HepG2 (cell line): Measurements from ENCODE around the gene ENO3. TPM values are rescaled to one million over a fixed set of nuclear protein-coding genes. Genes with fewer than 3 reads are reported as not detected.

Experiments used
- MEF2D ChIP-seq: sonication (generic); formaldehyde crosslinking; IDR thresholded peaks from 2 replicates; pipeline ENCODE4 v1.5.1; 2020; ENCODE audit warnings: mild to moderate bottlenecking, missing genetic modification reagents
- MEIS2 ChIP-seq: sonication (generic); formaldehyde crosslinking; IDR thresholded peaks from 2 replicates; pipeline ENCODE4 v1.9.0; 2021; ENCODE audit warnings: mild to moderate bottlenecking, missing genetic modification reagents
- NBN ChIP-seq: fragments of 450-650 bp; conservative IDR thresholded peaks from 2 replicates; pipeline ENCODE4 v1.6.1; 2017
- ZFP36 ChIP-seq: fragments of 150-350 bp; IDR thresholded peaks from 2 replicates; pipeline ENCODE4 v1.6.1; 2018; ENCODE audit warnings: borderline replicate concordance, low read length, low read depth; ENCODE audit not compliant: partially characterized antibody
- ZFP36L1 ChIP-seq: sonication (generic); formaldehyde crosslinking; IDR thresholded peaks from 2 replicates; pipeline ENCODE4 v1.8.0; 2022; ENCODE audit warnings: mild to moderate bottlenecking, missing genetic modification reagents, moderate library complexity
- ZSCAN31 ChIP-seq: sonication (generic); formaldehyde crosslinking; IDR thresholded peaks from 2 replicates; pipeline ENCODE4 v1.5.0; 2020; ENCODE audit warnings: low read depth, mild to moderate bottlenecking, missing genetic modification reagents
- polyA plus RNA-seq, 8 experiments: library from polyadenylated mRNA; depleted of rRNA in 3 of 8; stranded (reverse) in 7 of 8; unstranded in 1 of 8; fragments of >200 nt; fragmentation: Illumina TruSeq in 4 of 8; extraction: Trizol in 4 of 8; gene quantifications; 2 replicates each; pipeline versions ENCODE4 v1.2.1 to v1.2.3, GENCODE V29; 2011 to 2016; ENCODE audit warnings: low read depth in 4 of 8, missing spikeins in 1 of 8, mixed read lengths in 1 of 8; ENCODE audit not compliant: insufficient read depth in 1 of 8
- total RNA-seq, 5 experiments: library from RNA; depleted of rRNA; stranded (reverse); fragments of >200 nt; fragmentation: Illumina TruSeq; extraction: Trizol; gene quantifications; 2 replicates each; pipeline ENCODE4 v1.2.3, GENCODE V29; 2016; ENCODE audit warnings: low read depth in 1 of 5
- TF ChIP-seq, protein P1 (sequence below): sonication (generic); formaldehyde crosslinking; IDR thresholded peaks from 2 replicates; pipeline ENCODE4 v1.4.0; 2020; ENCODE audit warnings: missing genetic modification reagents
- TF ChIP-seq, protein P2 (sequence below): sonication (generic); formaldehyde crosslinking; IDR thresholded peaks from 2 replicates; pipeline ENCODE4 v1.9.0; 2021; ENCODE audit warnings: missing genetic modification reagents, borderline replicate concordance
- TF ChIP-seq, protein P3 (sequence below): sonication (generic); formaldehyde crosslinking; IDR thresholded peaks from 2 replicates; pipeline ENCODE4 v1.4.0; 2020; ENCODE audit warnings: missing genetic modification reagents

The ENO3 gene
- total and polyA plus RNA-seq, 2 of the 13 experiments (the other 11 are each of a cell fraction or from before 2014, with no cell fraction given), result 59.8 to 69.8 TPM

DNA sequence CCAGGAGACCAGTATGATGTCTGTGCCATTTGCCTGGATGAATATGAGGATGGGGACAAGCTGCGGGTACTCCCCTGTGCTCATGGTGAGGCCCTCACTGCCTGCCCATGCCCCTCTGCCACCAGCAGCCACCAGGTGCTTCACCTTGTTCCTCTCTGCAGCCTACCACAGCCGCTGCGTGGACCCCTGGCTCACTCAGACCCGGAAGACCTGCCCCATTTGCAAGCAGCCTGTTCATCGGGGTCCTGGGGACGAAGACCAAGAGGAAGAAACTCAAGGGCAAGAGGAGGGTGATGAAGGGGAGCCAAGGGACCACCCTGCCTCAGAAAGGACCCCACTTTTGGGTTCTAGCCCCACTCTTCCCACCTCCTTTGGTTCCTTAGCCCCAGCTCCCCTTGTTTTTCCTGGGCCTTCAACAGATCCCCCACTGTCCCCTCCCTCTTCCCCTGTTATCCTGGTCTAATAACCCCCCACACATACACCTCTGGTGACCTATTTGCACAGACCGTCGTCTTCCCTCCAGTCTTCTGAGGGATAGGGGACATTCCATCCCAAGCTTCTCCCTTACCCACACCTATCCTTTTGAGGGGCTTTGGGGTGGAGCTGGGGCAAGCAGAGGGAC is 6.3 kb upstream of the ENO3 start (continued):
- TF ChIP-seq, protein P1, sequence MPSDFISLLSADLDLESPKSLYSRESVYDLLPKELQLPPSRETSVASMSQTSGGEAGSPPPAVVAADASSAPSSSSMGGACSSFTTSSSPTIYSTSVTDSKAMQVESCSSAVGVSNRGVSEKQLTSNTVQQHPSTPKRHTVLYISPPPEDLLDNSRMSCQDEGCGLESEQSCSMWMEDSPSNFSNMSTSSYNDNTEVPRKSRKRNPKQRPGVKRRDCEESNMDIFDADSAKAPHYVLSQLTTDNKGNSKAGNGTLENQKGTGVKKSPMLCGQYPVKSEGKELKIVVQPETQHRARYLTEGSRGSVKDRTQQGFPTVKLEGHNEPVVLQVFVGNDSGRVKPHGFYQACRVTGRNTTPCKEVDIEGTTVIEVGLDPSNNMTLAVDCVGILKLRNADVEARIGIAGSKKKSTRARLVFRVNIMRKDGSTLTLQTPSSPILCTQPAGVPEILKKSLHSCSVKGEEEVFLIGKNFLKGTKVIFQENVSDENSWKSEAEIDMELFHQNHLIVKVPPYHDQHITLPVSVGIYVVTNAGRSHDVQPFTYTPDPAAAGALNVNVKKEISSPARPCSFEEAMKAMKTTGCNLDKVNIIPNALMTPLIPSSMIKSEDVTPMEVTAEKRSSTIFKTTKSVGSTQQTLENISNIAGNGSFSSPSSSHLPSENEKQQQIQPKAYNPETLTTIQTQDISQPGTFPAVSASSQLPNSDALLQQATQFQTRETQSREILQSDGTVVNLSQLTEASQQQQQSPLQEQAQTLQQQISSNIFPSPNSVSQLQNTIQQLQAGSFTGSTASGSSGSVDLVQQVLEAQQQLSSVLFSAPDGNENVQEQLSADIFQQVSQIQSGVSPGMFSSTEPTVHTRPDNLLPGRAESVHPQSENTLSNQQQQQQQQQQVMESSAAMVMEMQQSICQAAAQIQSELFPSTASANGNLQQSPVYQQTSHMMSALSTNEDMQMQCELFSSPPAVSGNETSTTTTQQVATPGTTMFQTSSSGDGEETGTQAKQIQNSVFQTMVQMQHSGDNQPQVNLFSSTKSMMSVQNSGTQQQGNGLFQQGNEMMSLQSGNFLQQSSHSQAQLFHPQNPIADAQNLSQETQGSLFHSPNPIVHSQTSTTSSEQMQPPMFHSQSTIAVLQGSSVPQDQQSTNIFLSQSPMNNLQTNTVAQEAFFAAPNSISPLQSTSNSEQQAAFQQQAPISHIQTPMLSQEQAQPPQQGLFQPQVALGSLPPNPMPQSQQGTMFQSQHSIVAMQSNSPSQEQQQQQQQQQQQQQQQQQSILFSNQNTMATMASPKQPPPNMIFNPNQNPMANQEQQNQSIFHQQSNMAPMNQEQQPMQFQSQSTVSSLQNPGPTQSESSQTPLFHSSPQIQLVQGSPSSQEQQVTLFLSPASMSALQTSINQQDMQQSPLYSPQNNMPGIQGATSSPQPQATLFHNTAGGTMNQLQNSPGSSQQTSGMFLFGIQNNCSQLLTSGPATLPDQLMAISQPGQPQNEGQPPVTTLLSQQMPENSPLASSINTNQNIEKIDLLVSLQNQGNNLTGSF (CRISPR knock-in tag), result no peak
- TF ChIP-seq, protein P2, sequence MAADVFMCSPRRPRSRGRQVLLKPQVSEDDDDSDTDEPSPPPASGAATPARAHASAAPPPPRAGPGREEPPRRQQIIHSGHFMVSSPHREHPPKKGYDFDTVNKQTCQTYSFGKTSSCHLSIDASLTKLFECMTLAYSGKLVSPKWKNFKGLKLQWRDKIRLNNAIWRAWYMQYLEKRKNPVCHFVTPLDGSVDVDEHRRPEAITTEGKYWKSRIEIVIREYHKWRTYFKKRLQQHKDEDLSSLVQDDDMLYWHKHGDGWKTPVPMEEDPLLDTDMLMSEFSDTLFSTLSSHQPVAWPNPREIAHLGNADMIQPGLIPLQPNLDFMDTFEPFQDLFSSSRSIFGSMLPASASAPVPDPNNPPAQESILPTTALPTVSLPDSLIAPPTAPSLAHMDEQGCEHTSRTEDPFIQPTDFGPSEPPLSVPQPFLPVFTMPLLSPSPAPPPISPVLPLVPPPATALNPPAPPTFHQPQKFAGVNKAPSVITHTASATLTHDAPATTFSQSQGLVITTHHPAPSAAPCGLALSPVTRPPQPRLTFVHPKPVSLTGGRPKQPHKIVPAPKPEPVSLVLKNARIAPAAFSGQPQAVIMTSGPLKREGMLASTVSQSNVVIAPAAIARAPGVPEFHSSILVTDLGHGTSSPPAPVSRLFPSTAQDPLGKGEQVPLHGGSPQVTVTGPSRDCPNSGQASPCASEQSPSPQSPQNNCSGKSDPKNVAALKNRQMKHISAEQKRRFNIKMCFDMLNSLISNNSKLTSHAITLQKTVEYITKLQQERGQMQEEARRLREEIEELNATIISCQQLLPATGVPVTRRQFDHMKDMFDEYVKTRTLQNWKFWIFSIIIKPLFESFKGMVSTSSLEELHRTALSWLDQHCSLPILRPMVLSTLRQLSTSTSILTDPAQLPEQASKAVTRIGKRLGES (CRISPR knock-in tag), result no peak
- TF ChIP-seq NBN (no peak), ZFP36 (no peak), ZFP36L1 (CRISPR knock-in tag) (no peak), ZSCAN31 (CRISPR knock-in tag) (no peak), MEF2D (0 out of 2 replicates have a peak, but pooled peaks have one; percentile 18), MEIS2 (no peak)
- TF ChIP-seq, protein P3, sequence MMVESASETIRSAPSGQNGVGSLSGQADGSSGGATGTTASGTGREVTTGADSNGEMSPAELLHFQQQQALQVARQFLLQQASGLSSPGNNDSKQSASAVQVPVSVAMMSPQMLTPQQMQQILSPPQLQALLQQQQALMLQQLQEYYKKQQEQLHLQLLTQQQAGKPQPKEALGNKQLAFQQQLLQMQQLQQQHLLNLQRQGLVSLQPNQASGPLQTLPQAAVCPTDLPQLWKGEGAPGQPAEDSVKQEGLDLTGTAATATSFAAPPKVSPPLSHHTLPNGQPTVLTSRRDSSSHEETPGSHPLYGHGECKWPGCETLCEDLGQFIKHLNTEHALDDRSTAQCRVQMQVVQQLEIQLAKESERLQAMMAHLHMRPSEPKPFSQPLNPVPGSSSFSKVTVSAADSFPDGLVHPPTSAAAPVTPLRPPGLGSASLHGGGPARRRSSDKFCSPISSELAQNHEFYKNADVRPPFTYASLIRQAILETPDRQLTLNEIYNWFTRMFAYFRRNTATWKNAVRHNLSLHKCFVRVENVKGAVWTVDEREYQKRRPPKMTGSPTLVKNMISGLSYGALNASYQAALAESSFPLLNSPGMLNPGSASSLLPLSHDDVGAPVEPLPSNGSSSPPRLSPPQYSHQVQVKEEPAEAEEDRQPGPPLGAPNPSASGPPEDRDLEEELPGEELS (CRISPR knock-in tag), result no peak
